ENCODE results near the gene LEFTY2. TPM values are rescaled to one million over a fixed set of nuclear protein-coding genes. Genes with fewer than 3 reads are reported as not detected.

The LEFTY2 gene
- total and polyA plus RNA-seq, 9 of the 15 experiments (the other 6 are each of a cell fraction or from before 2014, with no cell fraction given), result 0.04 to 0.14 TPM; not detected in 7

- TF ChIP-seq ETS1 (conservative IDR thresholded peaks at IDR 0.05; ENCODE audit: control insufficient read depth, low read depth, low read length) (peak; percentile 91), RNF219 (CRISPR knock-in tag; IDR thresholded peaks at IDR 0.05) (no peak), MCM2 (IDR thresholded peaks at IDR 0.05; ENCODE audit: low read depth) (no peak), EZH2 (IDR thresholded peaks at IDR 0.05; ENCODE audit: borderline replicate concordance, low read depth, low read length) (no peak), SMAD1 (IDR thresholded peaks at IDR 0.05; ENCODE audit: low read depth, low read length, partially characterized antibody) (peak; percentile 71), BHLHE40 (IDR thresholded peaks at IDR 0.05; ENCODE audit: low read length) (peak; percentile 75), NONO (IDR thresholded peaks at IDR 0.05; ENCODE audit: low read depth in 2 of 2, low read length in 1 of 2) (peak; percentile 56 to 57; a peak in 1 of 4 replicates), ZZZ3 (IDR thresholded peaks at IDR 0.05) (no peak), ATF4 (CRISPR knock-in tag; IDR thresholded peaks at IDR 0.05) (peak; percentile 78), ESRRB (CRISPR knock-in tag; IDR thresholded peaks at IDR 0.05; ENCODE audit: borderline replicate concordance) (no peak), HDAC8 (tag; IDR thresholded peaks at IDR 0.05) (peak; percentile 82; the same call in 1 of the 2 replicates), KLF6 (CRISPR knock-in tag; IDR thresholded peaks at IDR 0.05; ENCODE audit: borderline replicate concordance) (no peak), KDM5B (IDR thresholded peaks at IDR 0.05; ENCODE audit: insufficient replicate concordance, low read depth, low read length) (peak; percentile 88), HCFC1 (IDR thresholded peaks at IDR 0.05; ENCODE audit: low read depth, low read length) (peak; percentile 67), E2F6 (IDR thresholded peaks at IDR 0.05; ENCODE audit: borderline replicate concordance in 1 of 2, extremely low read depth in 1 of 2, insufficient read depth in 1 of 2, insufficient read length in 1 of 2, low read depth in 1 of 2, low read length in 1 of 2, poor library complexity in 1 of 2, severe bottlenecking in 1 of 2) (peak; percentile 62 to 80), SRSF9 (IDR thresholded peaks at IDR 0.05; ENCODE audit: borderline replicate concordance, low read depth, low read length) (no peak), ZFP36 (IDR thresholded peaks at IDR 0.05; ENCODE audit: low read depth, low read length, partially characterized antibody) (no peak), SRF (CRISPR knock-in tag; IDR thresholded peaks at IDR 0.05) (peak in 1 of 2 experiments; percentile 79; a peak in 2 of 4 replicates), MYC (IDR thresholded peaks at IDR 0.05; ENCODE audit: low read depth, low read length) (peak; percentile 96), MYC (CRISPR knock-in tag; IDR thresholded peaks at IDR 0.05; ENCODE audit: borderline replicate concordance, low read depth) (peak; percentile 87; the same call in 1 of the 2 replicates), YBX1 (IDR thresholded peaks at IDR 0.05) (no peak)
These were observed 17.1 kb downstream of the LEFTY2 start, which contains the start of gene PYCR2 (continued) for GRCh38 chr1:225923692-225924555.
